ENCODE results near the gene ACAD9. TPM values are rescaled to one million over a fixed set of nuclear protein-coding genes. Genes with fewer than 3 reads are reported as not detected.

The ACAD9 gene
- total and polyA plus RNA-seq, 9 of the 15 experiments (the other 6 are each of a cell fraction or from before 2014, with no cell fraction given) = 10.2 to 32.6 (median 22.8) TPM

GRCh38 chr3:128942161-128942952 lies 62.9 kb downstream of the ACAD9 start:
- ATAC-seq (peak; percentile 47; the same call in 2 of the 3 replicates), FAIRE-seq (no peak), DNase-seq (ENCODE audit: extremely low read depth in 1 of 4, low spot score in 3 of 4) (no peak)
- H3K27ac ChIP-seq (ENCODE audit: extremely low read depth, low read depth, low read length) = no peak overlapping the region
- H3K36me3 ChIP-seq (ENCODE audit: control insufficient read depth, insufficient read depth, low read length) = no peaks in the 10 kb centered on the region
- no peaks in the 10 kb centered on the region for H4K20me1 ChIP-seq (replicated peaks; ENCODE audit: control insufficient read depth, insufficient read depth, low read length)
- CTCF ChIA-PET (ENCODE audit: low intra/inter-chr PET ratio) = no interaction called here
- peaks cover 0 to 3% of the 10 kb centered on the region in 2 experiments; a peak in 2 of 5 replicates for H3K4me1 ChIP-seq (replicated peaks in 1 of 2; ENCODE audit: control insufficient read depth in 2 of 2, insufficient read depth in 2 of 2, low read length in 2 of 2)
- no peak overlapping the region for H3K9ac ChIP-seq (ENCODE audit: insufficient read depth in 1 of 2, low read depth in 2 of 2, low read length in 2 of 2)
- under 1% methylated on average over 12 of the region's 15 CpGs for WGBS (ENCODE audit: insufficient coverage, low coverage, missing lambda C conversion rate)
- H3K27me3 ChIP-seq (ENCODE audit: control insufficient read depth in 2 of 2, insufficient read depth in 2 of 2, low read length in 2 of 2) = peaks cover 6 to 35% of the 10 kb centered on the region in 2 experiments; a peak in 4 of 5 replicates
- H3K79me2 ChIP-seq (ENCODE audit: control insufficient read depth, insufficient read depth, low read length) = no peaks in the 10 kb centered on the region
- POLR2A ChIA-PET = no interaction called here
- BruUV-seq (replicated peaks) = no TSS peak
- H3K9me1 ChIP-seq (ENCODE audit: control insufficient read depth, insufficient read depth, low read length) = no peaks in the 10 kb centered on the region
- H3K9me3 ChIP-seq (replicated peaks; ENCODE audit: control insufficient read depth, insufficient read depth, low read depth, low read length) = no peaks in the 10 kb centered on the region
- in situ Hi-C loops (cut with MboI) (no loop called here), intact Hi-C loops (cut with micrococcal nuclease) (no loop called here)
- H3K4me3 ChIP-seq = no peak overlapping the region
- TF ChIP-seq, protein P1, sequence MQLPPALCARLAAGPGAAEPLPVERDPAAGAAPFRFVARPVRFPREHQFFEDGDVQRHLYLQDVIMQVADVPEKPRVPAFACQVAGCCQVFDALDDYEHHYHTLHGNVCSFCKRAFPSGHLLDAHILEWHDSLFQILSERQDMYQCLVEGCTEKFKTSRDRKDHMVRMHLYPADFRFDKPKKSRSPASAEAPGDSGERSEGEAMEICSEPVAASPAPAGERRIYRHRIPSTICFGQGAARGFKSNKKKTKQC (CRISPR knock-in tag; IDR thresholded peaks at IDR 0.05) = no peak
- TF ChIP-seq POLR2B (IDR thresholded peaks at IDR 0.05; ENCODE audit: low read depth, partially characterized antibody) (no peak), HSF4 (CRISPR knock-in tag; IDR thresholded peaks at IDR 0.05; ENCODE audit: borderline replicate concordance) (no peak), ZNF584 (CRISPR knock-in tag; IDR thresholded peaks at IDR 0.05; ENCODE audit: low read depth) (no peak), E2F3 (CRISPR knock-in tag; IDR thresholded peaks at IDR 0.05) (no peak), XRCC4 (IDR thresholded peaks at IDR 0.05; ENCODE audit: extremely low read depth, insufficient read depth, insufficient read length) (no peak), ZBTB1 (CRISPR knock-in tag; IDR thresholded peaks at IDR 0.05; ENCODE audit: borderline replicate concordance, low read depth) (no peak), ZHX1 (conservative IDR thresholded peaks at IDR 0.05; ENCODE audit: low read length) (no peak)
- TF ChIP-seq, protein P2, sequence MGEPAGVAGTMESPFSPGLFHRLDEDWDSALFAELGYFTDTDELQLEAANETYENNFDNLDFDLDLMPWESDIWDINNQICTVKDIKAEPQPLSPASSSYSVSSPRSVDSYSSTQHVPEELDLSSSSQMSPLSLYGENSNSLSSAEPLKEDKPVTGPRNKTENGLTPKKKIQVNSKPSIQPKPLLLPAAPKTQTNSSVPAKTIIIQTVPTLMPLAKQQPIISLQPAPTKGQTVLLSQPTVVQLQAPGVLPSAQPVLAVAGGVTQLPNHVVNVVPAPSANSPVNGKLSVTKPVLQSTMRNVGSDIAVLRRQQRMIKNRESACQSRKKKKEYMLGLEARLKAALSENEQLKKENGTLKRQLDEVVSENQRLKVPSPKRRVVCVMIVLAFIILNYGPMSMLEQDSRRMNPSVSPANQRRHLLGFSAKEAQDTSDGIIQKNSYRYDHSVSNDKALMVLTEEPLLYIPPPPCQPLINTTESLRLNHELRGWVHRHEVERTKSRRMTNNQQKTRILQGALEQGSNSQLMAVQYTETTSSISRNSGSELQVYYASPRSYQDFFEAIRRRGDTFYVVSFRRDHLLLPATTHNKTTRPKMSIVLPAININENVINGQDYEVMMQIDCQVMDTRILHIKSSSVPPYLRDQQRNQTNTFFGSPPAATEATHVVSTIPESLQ (CRISPR knock-in tag; IDR thresholded peaks at IDR 0.05) = no peak
- TF ChIP-seq, protein P3, sequence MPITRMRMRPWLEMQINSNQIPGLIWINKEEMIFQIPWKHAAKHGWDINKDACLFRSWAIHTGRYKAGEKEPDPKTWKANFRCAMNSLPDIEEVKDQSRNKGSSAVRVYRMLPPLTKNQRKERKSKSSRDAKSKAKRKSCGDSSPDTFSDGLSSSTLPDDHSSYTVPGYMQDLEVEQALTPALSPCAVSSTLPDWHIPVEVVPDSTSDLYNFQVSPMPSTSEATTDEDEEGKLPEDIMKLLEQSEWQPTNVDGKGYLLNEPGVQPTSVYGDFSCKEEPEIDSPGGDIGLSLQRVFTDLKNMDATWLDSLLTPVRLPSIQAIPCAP (CRISPR knock-in tag; IDR thresholded peaks at IDR 0.05; ENCODE audit: borderline replicate concordance) = no peak
- no peak overlapping the region for H3K4me2 ChIP-seq (ENCODE audit: insufficient read depth, low read length)
- H2AFZ ChIP-seq (ENCODE audit: low read depth, low read length) = no peak overlapping the region
